SK-N-SH treated with all-trans-retinoic acid at 6 μM for 48 hours (cell line): Measurements from ENCODE around the gene WWC1.

Experiments
- ARNTL ChIP-seq: fragments of 450-650 bp; formaldehyde crosslinking; IDR thresholded peaks from 2 replicates; pipeline ENCODE4 v1.5.0; 2020; ENCODE audit warnings: low read depth, mild to moderate bottlenecking, moderate library complexity, borderline replicate concordance
- BACH2 ChIP-seq: fragments of 250-450 bp; sonication (Bioruptor Pico); IDR thresholded peaks from 2 replicates; pipeline ENCODE4 v1.9.0; 2021; ENCODE audit warnings: mild to moderate bottlenecking, borderline replicate concordance
- ISL1 ChIP-seq: fragments of 250-450 bp; sonication (Bioruptor Pico); IDR thresholded peaks from 2 replicates; pipeline ENCODE4 v2.1.2; 2022; ENCODE audit warnings: mild to moderate bottlenecking, moderate library complexity
- PPARA ChIP-seq: fragments of 250-450 bp; sonication (Bioruptor Pico); IDR thresholded peaks from 2 replicates; pipeline ENCODE4 v1.5.0; 2020; ENCODE audit warnings: mild to moderate bottlenecking, borderline replicate concordance
- SNAI2 ChIP-seq: fragments of 250-450 bp; sonication (Bioruptor Pico); IDR thresholded peaks from 2 replicates; pipeline ENCODE4 v1.5.0; 2020; ENCODE audit warnings: mild to moderate bottlenecking, moderate library complexity
- TSHZ2 ChIP-seq: fragments of 250-450 bp; sonication (Bioruptor Pico); IDR thresholded peaks from 2 replicates; pipeline ENCODE4 v1.5.0; 2020; ENCODE audit warnings: mild to moderate bottlenecking, moderate library complexity
- ZFP3 ChIP-seq: fragments of 250-450 bp; sonication (Bioruptor Pico); IDR thresholded peaks from 2 replicates; pipeline ENCODE4 v1.5.0; 2020; ENCODE audit warnings: mild to moderate bottlenecking, moderate library complexity

- TF ChIP-seq TSHZ2 (CRISPR knock-in tag) (no peak), BACH2 (no peak), ZFP3 (CRISPR knock-in tag) (no peak), SNAI2 (CRISPR knock-in tag) (no peak), ISL1 (CRISPR knock-in tag) (no peak), PPARA (no peak), ARNTL (CRISPR knock-in tag) (no peak)
Measured at GRCh38 chr5:168307022-168307421, 15.6 kb downstream of the WWC1 start.
